Sigmoid colon (tissue), 7 donors: Measurements from ENCODE around the gene PRPF40B. TPM values are rescaled to one million over a fixed set of nuclear protein-coding genes. Genes with fewer than 3 reads are reported as not detected.
A peak's percentile ranks its signal among the peaks of the same experiment; 100 is the strongest.

Experiments used
- DNase-seq: peaks from one replicate; pipeline ENCODE4 v3.0.0-alpha.2; 2019
- H3K27ac ChIP-seq, 4 donors: fragments of 200-600 bp; sonication (generic); one replicate each; pipeline ENCODE4 v1.5.1; 2016 to 2019; ENCODE audit warnings: mild to moderate bottlenecking in 1 of 4
- H3K27me3 ChIP-seq, 3 donors: fragments of 200-600 bp; sonication (generic); one replicate each; pipeline ENCODE4 v1.5.1; 2019; ENCODE audit warnings: mild to moderate bottlenecking in 1 of 3
- H3K36me3 ChIP-seq, 4 donors: fragments of 200-600 bp; sonication (generic); one replicate each; pipeline ENCODE4 v1.5.1; 2016 to 2019
- H3K4me1 ChIP-seq, 4 donors: fragments of 200-600 bp; sonication (generic); one replicate each; pipeline ENCODE4 v1.5.1; 2017 to 2019
- H3K4me3 ChIP-seq, 4 donors: fragments of 200-600 bp; sonication (generic); one replicate each; pipeline ENCODE4 v1.5.1; 2017 to 2019; ENCODE audit warnings: mild to moderate bottlenecking in 2 of 4, moderate library complexity in 1 of 4
- H3K9me3 ChIP-seq, 4 donors: fragments of 200-600 bp in 3 of 4; sonication (generic) in 3 of 4; one replicate each; pipeline versions ENCODE4 v1.5.1 to v1.6.1; 2013 to 2019
- EP300 ChIP-seq, 4 donors: sonication (generic); formaldehyde crosslinking; IDR thresholded peaks; one replicate each; pipeline ENCODE4 v1.6.1; 2017; ENCODE audit warnings: antibody characterized with exemption in 4 of 4
- POLR2A ChIP-seq, 2 donors: fragments of 450-650 bp; IDR thresholded peaks; one replicate each; pipeline ENCODE4 v1.6.1; 2016; ENCODE audit warnings: antibody characterized with exemption in 2 of 2, mild to moderate bottlenecking in 2 of 2, moderate library complexity in 2 of 2
- POLR2AphosphoS5 ChIP-seq, 4 donors: sonication (generic); formaldehyde crosslinking; IDR thresholded peaks; one replicate each; pipeline ENCODE4 v1.6.1; 2017; ENCODE audit warnings: antibody characterized with exemption in 4 of 4
- WGBS, 2 donors: extraction: QIAGEN DNeasy Blood & Tissue Kit; methylation state at CpG; one replicate each; pipeline ENCODE4 v1.1.7; 2013; 5-methylcytosine and 5-hydroxymethylcytosine counted together
- intact Hi-C: fragments of 100-400 bp; cut with DNase I; formaldehyde crosslinking; loops from one replicate; pipeline ENCODE4 v1.15.1; 2023
- polyA plus RNA-seq, 3 donors: library from polyadenylated mRNA; stranded (reverse); fragments of 200-250 nt; gene quantifications; one replicate each; pipeline ENCODE4 v1.2.3, GENCODE V29; 2013
- small RNA-seq, 3 donors: library from RNA; depleted of rRNA; stranded (forward); fragments of <200 nt; gene quantifications; one replicate each; pipeline ENCODE3, GENCODE V24; 2016
- total RNA-seq, 4 donors: library from RNA; depleted of rRNA; stranded (reverse); fragments of >200 nt; gene quantifications; one replicate each; pipeline ENCODE4 v1.1.0, GENCODE V29; 2016
- TF ChIP-seq, protein P1 (sequence below), 4 experiments: fragments of 450-650 bp in 3 of 4; fragments of 200-600 bp in 1 of 4; IDR thresholded peaks; one replicate each; pipeline ENCODE4 v1.5.1; 2016 to 2019; ENCODE audit warnings: antibody characterized with exemption in 4 of 4, mild to moderate bottlenecking in 3 of 4, moderate library complexity in 2 of 4
- donor health status: healthy with polysubstance abuse.
- donor health status: Bipolar disorder and iron deficiency.
- donor health status: healthy.

Gene PRPF40B
- total and polyA plus RNA-seq, 7 donors = 1.4 to 27.5 (median 13.3) TPM

DNA sequence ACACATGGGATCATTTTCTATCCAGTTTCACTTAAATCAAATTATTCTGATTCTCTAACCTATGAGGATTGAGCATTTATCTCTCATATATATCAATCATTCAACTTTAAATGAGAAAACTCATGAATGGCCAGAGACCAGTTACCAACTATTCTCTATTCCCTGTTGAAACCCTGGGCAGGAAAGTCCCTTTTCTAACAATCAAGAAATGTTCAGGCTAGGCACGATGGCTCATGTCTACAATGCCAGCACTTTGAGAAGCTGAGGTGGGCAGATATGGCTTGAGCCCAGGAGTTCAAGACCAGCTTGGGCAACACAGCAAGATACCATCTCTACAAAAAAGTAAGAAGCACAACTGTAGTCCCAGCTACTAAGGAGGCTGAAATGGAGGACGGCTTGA lies 65.9 kb downstream of the PRPF40B start:
- Histone ChIP-seq H3K9me3 (no peaks in the 10 kb centered on the region), H3K27ac (no peak overlapping the region), H3K36me3 (no peaks in the 10 kb centered on the region), H3K27me3 (no peaks in the 10 kb centered on the region), H3K4me1 (peaks cover 0 to 17% (median 7%) of the 10 kb centered on the region in 4 donors), H3K4me3 (no peak overlapping the region)
- WGBS, 2 donors = 79 to 83% methylated on average over 2 of the region's 2 CpGs
- DNase-seq = no peak
- TF ChIP-seq EP300 (IDR thresholded peaks at IDR 0.05) (no peak), POLR2AphosphoS5 (IDR thresholded peaks at IDR 0.05) (no peak), POLR2A (IDR thresholded peaks at IDR 0.05) (no peak)
- TF ChIP-seq, protein P1, sequence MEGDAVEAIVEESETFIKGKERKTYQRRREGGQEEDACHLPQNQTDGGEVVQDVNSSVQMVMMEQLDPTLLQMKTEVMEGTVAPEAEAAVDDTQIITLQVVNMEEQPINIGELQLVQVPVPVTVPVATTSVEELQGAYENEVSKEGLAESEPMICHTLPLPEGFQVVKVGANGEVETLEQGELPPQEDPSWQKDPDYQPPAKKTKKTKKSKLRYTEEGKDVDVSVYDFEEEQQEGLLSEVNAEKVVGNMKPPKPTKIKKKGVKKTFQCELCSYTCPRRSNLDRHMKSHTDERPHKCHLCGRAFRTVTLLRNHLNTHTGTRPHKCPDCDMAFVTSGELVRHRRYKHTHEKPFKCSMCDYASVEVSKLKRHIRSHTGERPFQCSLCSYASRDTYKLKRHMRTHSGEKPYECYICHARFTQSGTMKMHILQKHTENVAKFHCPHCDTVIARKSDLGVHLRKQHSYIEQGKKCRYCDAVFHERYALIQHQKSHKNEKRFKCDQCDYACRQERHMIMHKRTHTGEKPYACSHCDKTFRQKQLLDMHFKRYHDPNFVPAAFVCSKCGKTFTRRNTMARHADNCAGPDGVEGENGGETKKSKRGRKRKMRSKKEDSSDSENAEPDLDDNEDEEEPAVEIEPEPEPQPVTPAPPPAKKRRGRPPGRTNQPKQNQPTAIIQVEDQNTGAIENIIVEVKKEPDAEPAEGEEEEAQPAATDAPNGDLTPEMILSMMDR (IDR thresholded peaks at IDR 0.05) = no peak
- intact Hi-C loops = no loop called here

DNA sequence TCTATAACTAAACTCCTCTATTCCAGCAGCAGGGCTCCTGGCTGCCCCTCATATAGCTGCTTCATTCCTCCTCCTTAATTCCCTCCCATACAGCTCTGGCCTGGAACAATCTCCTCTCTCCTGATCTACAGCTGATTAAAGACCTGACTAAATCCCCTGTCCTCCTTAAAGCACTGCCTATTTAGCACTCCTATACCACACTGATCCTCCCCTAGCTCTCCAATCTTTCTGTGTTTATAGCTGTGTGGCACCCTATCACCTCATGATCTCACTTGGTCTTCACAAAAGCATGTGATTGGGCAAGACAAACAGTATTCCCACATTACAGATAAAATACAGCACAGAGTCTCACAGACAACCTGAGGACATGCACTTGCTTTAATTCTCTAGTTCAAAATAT lies 66.4 kb downstream of the PRPF40B start:
- intact Hi-C loops = no loop called here
- no peak for DNase-seq
- H3K27ac ChIP-seq = no peak overlapping the region
- H3K9me3 ChIP-seq = no peaks in the 10 kb centered on the region
- peaks cover 0 to 14% (median 6%) of the 10 kb centered on the region in 4 donors for H3K4me1 ChIP-seq
- H3K4me3 ChIP-seq = no peak overlapping the region
- H3K36me3 ChIP-seq = no peaks in the 10 kb centered on the region
- no peak for TF ChIP-seq POLR2AphosphoS5 (IDR thresholded peaks at IDR 0.05)
- TF ChIP-seq POLR2A (IDR thresholded peaks at IDR 0.05) = no peak
- TF ChIP-seq, protein P1 (IDR thresholded peaks at IDR 0.05) = no peak
- TF ChIP-seq EP300 (IDR thresholded peaks at IDR 0.05) = no peak
- H3K27me3 ChIP-seq = no peaks in the 10 kb centered on the region

DNA sequence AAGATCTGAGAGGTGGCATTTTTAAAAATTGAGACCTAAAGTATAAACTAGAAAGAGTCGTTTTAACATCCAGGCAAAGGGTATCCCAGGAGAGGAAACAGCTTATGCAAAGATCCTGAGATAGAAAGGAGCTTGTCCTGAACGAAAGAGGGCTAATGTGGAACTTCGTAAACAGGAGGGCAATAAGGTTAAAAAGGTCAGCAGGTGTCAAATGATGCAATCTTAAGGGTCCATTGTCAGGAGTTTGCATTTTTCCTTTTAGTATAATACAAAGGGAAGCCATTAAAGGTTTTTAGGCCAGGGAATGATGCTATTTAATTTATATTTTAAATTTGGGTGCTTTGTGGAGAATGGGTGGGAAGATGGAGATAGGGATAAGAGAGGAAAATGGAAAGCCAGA lies 69.5 kb downstream of the PRPF40B start:
- Histone ChIP-seq H3K4me3 (no peak overlapping the region), H3K36me3 (no peaks in the 10 kb centered on the region), H3K27me3 (no peaks in the 10 kb centered on the region), H3K4me1 (peaks cover 0 to 20% (median 11%) of the 10 kb centered on the region in 4 donors), H3K9me3 (no peaks in the 10 kb centered on the region), H3K27ac (no peak overlapping the region)
- intact Hi-C loops = no loop called here
- TF ChIP-seq, protein P1 (IDR thresholded peaks at IDR 0.05) = no peak
- TF ChIP-seq EP300 (IDR thresholded peaks at IDR 0.05) (no peak), POLR2AphosphoS5 (IDR thresholded peaks at IDR 0.05) (no peak), POLR2A (IDR thresholded peaks at IDR 0.05) (no peak)
- 64 to 70% methylated on average over 3 of the region's 3 CpGs for WGBS, 2 donors
- no peak for DNase-seq

DNA sequence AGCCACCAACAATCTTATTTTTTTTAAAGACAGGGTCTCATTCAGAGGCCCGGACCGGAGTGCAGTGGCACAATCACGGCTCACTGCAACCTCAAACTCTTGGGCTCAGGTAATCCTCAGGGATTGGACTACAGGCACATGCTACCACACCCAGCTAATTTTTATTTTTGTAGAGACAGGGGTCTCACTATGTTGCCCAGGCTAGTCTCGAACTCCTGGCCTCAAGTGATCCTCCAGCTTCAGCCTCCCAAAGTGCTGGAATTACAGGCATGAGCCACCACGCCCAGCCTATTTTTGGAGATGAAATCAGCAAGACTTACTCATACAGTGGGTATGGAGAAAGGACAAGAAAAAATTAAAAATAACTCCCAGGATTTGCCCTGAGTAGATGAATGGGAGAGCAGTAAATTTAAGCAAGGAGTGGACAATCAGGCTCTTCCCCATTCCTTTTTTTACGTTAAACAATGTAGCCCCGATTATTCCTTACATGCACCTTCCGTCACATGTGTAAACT lies 70.6 kb downstream of the PRPF40B start:
- H3K27ac ChIP-seq = no peak overlapping the region
- TF ChIP-seq, protein P1 (IDR thresholded peaks at IDR 0.05) = no peak
- TF ChIP-seq POLR2A (IDR thresholded peaks at IDR 0.05) = no peak
- TF ChIP-seq POLR2AphosphoS5 (IDR thresholded peaks at IDR 0.05) = no peak
- no peak for TF ChIP-seq EP300 (IDR thresholded peaks at IDR 0.05)
- no peak overlapping the region for H3K4me3 ChIP-seq
- intact Hi-C loops = no loop called here
- H3K27me3 ChIP-seq = no peaks in the 10 kb centered on the region
- 92 to 94% methylated on average over 8 of the region's 8 CpGs for WGBS, 2 donors
- peaks cover 0 to 26% (median 19%) of the 10 kb centered on the region in 4 donors for H3K4me1 ChIP-seq
- H3K9me3 ChIP-seq = no peaks in the 10 kb centered on the region
- DNase-seq = peak; percentile 8
- H3K36me3 ChIP-seq = no peaks in the 10 kb centered on the region

Small RNAs within 50 kb of the gene (small RNA-seq; reads per million reads assigned to genes)
- gene HIGD1AP9 = 0 reads per million in 3 donors
- gene POLR2KP1 = 0 reads per million in 3 donors
- gene RNU6-834P = 0 reads per million in 3 donors

Other genes starting within 250 kb of the PRPF40B start
- under 1 TPM in 2 of 4 donors, not detected in 2; 0.14 to 0.83 TPM for gene KCNH3, start 84.5 kb upstream of the PRPF40B start, total RNA-seq
- gene KCNH3, start 84.5 kb upstream of the PRPF40B start, polyA plus RNA-seq = under 1 TPM in 1 of 3 donors, not detected in 2; 0.36 TPM
- gene MCRS1, start 55.4 kb upstream of the PRPF40B start, total RNA-seq = 10 to 100 TPM; 33.6 to 59.3 (median 48.0) TPM
- gene MCRS1, start 55.4 kb upstream of the PRPF40B start, polyA plus RNA-seq = 10 to 100 TPM; 43.8 to 61.0 (median 46.0) TPM
- under 1 TPM in 2 of 4 donors, not detected in 2; 0.16 to 0.54 TPM for gene FAM186B, start 17.9 kb upstream of the PRPF40B start, total RNA-seq
- under 1 TPM in 1 of 3 donors, not detected in 2; 0.22 TPM for gene FAM186B, start 17.9 kb upstream of the PRPF40B start, polyA plus RNA-seq
- 10 to 100 TPM in 2 of 4 donors, 1 to 10 TPM in 2; 9.4 to 12.2 (median 11.0) TPM for gene FMNL3, start 83.8 kb downstream of the PRPF40B start, total RNA-seq
- gene FMNL3, start 83.8 kb downstream of the PRPF40B start, polyA plus RNA-seq = 10 to 100 TPM in 1 of 3 donors, 1 to 10 TPM in 2; 1.8 to 10.8 (median 2.4) TPM
- 100 to 1,000 TPM; 191 to 248 (median 224) TPM for gene TMBIM6, start 118.0 kb downstream of the PRPF40B start, total RNA-seq
- gene TMBIM6, start 118.0 kb downstream of the PRPF40B start, polyA plus RNA-seq = 100 to 1,000 TPM in 2 of 3 donors, 10 to 100 TPM in 1; 93.7 to 384 (median 135) TPM
- gene NCKAP5L, start 204.9 kb downstream of the PRPF40B start, total RNA-seq = 10 to 100 TPM in 3 of 4 donors, 1 to 10 TPM in 1; 10.0 to 23.3 (median 12.6) TPM
- gene NCKAP5L, start 204.9 kb downstream of the PRPF40B start, polyA plus RNA-seq = 1 to 10 TPM in 2 of 3 donors, under 1 TPM in 1; 0.92 to 5.8 (median 2.4) TPM
- gene BCDIN3D, start 219.5 kb downstream of the PRPF40B start, total RNA-seq = 1 to 10 TPM; 2.7 to 5.4 (median 3.9) TPM
- 1 to 10 TPM; 1.8 to 3.7 (median 2.1) TPM for gene BCDIN3D, start 219.5 kb downstream of the PRPF40B start, polyA plus RNA-seq